ENCODE results near the gene LBX2.

DNA sequence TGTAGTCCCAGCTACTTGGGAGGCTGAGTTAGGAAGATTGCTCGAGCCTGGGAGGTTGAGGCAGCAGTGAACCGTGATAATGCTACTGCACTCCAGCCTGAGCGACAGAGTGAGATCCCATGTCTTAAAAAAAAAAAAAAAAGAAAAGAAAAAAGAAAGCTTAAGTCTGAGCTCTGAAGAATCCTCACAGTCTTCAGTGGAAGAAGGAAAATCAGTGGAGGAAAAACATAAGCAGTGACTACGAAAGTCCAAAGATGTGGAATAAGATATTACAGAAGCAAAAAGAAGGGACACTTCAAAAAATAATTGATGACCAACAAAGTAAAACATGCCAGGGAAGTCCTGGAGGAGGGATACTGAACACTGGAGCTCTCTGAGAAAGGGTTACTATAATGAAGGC is 10.9 kb upstream of the LBX2 start:
- TF ChIP-seq, protein P1, sequence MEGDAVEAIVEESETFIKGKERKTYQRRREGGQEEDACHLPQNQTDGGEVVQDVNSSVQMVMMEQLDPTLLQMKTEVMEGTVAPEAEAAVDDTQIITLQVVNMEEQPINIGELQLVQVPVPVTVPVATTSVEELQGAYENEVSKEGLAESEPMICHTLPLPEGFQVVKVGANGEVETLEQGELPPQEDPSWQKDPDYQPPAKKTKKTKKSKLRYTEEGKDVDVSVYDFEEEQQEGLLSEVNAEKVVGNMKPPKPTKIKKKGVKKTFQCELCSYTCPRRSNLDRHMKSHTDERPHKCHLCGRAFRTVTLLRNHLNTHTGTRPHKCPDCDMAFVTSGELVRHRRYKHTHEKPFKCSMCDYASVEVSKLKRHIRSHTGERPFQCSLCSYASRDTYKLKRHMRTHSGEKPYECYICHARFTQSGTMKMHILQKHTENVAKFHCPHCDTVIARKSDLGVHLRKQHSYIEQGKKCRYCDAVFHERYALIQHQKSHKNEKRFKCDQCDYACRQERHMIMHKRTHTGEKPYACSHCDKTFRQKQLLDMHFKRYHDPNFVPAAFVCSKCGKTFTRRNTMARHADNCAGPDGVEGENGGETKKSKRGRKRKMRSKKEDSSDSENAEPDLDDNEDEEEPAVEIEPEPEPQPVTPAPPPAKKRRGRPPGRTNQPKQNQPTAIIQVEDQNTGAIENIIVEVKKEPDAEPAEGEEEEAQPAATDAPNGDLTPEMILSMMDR (IDR thresholded peaks at IDR 0.05; ENCODE audit: low read depth, low read length, missing input control) = no peak
- TF ChIP-seq, protein P2, sequence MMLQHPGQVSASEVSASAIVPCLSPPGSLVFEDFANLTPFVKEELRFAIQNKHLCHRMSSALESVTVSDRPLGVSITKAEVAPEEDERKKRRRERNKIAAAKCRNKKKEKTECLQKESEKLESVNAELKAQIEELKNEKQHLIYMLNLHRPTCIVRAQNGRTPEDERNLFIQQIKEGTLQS (IDR thresholded peaks at IDR 0.05) = no peak
- TF ChIP-seq, protein P3, sequence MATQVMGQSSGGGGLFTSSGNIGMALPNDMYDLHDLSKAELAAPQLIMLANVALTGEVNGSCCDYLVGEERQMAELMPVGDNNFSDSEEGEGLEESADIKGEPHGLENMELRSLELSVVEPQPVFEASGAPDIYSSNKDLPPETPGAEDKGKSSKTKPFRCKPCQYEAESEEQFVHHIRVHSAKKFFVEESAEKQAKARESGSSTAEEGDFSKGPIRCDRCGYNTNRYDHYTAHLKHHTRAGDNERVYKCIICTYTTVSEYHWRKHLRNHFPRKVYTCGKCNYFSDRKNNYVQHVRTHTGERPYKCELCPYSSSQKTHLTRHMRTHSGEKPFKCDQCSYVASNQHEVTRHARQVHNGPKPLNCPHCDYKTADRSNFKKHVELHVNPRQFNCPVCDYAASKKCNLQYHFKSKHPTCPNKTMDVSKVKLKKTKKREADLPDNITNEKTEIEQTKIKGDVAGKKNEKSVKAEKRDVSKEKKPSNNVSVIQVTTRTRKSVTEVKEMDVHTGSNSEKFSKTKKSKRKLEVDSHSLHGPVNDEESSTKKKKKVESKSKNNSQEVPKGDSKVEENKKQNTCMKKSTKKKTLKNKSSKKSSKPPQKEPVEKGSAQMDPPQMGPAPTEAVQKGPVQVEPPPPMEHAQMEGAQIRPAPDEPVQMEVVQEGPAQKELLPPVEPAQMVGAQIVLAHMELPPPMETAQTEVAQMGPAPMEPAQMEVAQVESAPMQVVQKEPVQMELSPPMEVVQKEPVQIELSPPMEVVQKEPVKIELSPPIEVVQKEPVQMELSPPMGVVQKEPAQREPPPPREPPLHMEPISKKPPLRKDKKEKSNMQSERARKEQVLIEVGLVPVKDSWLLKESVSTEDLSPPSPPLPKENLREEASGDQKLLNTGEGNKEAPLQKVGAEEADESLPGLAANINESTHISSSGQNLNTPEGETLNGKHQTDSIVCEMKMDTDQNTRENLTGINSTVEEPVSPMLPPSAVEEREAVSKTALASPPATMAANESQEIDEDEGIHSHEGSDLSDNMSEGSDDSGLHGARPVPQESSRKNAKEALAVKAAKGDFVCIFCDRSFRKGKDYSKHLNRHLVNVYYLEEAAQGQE (IDR thresholded peaks at IDR 0.05) = no peak
- TF ChIP-seq SP1 (IDR thresholded peaks at IDR 0.05) (no peak), RAD21 (IDR thresholded peaks at IDR 0.05) (no peak), TAF1 (conservative IDR thresholded peaks at IDR 0.05) (no peak), NR2F2 (IDR thresholded peaks at IDR 0.05) (no peak)
- TF ChIP-seq, protein P4, sequence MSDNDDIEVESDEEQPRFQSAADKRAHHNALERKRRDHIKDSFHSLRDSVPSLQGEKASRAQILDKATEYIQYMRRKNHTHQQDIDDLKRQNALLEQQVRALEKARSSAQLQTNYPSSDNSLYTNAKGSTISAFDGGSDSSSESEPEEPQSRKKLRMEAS (IDR thresholded peaks at IDR 0.05) = no peak
